GM06990 (cell line): ENCODE measurements around the gene SCN1A.

Experiments
- DNase-seq: peaks from one replicate; pipeline ENCODE4 v3.0.0-alpha.2; 2011; ENCODE audit not compliant: insufficient read length; ENCODE audit errors: extremely low read depth
- H3K27me3 ChIP-seq: replicated peaks from 2 replicates; pipeline ENCODE4 v1.6.0; 2011; ENCODE audit warnings: low read length; ENCODE audit not compliant: control insufficient read depth, insufficient read depth
- H3K36me3 ChIP-seq: 2 replicates; pipeline ENCODE4 v1.5.1; 2011; ENCODE audit warnings: low read length; ENCODE audit not compliant: control insufficient read depth, insufficient read depth
- H3K4me3 ChIP-seq: replicated peaks from 2 replicates; pipeline ENCODE4 v1.5.1; 2011; ENCODE audit warnings: low read depth, mild to moderate bottlenecking, control low read depth, low read length
- TF ChIP-seq, protein P1 (sequence below): IDR thresholded peaks from 2 replicates; pipeline ENCODE4 v1.5.1; 2011; ENCODE audit warnings: low read length, control low read depth, mild to moderate bottlenecking, inconsistent platforms; ENCODE audit not compliant: insufficient read depth, poor library complexity, severe bottlenecking

SCN1A gene

DNA sequence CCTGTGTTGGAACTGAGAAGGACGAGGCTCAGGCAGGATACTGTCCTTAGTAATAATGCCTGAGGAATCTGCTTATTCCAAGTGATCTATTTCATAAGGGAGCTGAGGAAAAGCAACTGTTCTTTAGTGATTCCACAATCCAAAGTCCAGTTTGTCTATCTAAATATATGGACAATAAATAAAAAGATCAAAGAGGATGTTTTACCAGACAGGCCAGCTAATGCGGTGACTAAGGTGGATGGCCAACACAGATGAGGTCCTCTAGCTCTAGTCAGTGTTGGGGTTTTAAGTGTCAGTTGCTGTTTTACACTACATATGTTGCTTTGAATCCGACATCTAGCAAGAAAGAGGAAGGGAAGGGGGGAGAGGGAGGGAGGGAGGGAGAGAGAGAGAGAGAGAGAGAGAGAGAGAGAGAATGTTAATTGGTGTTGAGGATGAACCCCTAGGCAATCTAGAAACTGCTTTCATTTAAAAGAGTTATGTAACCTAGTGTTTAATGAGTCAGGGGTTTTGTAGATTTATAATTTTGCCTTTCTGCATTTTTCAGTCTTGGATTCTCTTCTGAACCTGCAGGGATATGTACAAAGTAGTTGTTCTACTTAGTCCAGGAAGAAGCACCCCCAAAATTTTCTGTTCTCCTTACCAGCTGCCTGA is 27.0 kb upstream of the SCN1A start:
- Histone ChIP-seq H3K4me3 (no peak overlapping the region), H3K36me3 (no peaks in the 10 kb centered on the region), H3K27me3 (no peaks in the 10 kb centered on the region)
- TF ChIP-seq, protein P1, sequence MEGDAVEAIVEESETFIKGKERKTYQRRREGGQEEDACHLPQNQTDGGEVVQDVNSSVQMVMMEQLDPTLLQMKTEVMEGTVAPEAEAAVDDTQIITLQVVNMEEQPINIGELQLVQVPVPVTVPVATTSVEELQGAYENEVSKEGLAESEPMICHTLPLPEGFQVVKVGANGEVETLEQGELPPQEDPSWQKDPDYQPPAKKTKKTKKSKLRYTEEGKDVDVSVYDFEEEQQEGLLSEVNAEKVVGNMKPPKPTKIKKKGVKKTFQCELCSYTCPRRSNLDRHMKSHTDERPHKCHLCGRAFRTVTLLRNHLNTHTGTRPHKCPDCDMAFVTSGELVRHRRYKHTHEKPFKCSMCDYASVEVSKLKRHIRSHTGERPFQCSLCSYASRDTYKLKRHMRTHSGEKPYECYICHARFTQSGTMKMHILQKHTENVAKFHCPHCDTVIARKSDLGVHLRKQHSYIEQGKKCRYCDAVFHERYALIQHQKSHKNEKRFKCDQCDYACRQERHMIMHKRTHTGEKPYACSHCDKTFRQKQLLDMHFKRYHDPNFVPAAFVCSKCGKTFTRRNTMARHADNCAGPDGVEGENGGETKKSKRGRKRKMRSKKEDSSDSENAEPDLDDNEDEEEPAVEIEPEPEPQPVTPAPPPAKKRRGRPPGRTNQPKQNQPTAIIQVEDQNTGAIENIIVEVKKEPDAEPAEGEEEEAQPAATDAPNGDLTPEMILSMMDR: no peak
- DNase-seq: no peak

DNA sequence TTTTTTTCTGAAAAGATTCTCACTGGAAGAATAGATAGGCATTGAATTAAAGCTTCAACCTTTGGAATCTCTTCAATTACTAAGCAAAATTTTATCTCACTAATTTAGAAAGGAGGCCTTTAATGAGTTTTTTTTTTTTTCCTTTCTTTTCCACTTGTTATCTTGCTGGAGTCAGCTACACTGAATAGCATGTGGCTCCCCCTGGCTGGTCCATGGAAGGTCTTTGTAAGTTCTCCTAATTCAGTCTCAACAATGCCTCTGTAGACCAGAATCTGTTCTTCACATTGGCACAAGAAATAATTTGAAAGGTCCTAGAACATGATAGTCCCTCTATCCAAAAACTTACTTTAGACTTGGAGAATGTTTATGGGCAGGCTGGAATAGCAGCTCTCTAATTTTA is 24.2 kb upstream of the SCN1A start:
- DNase-seq: no peak
- TF ChIP-seq, protein P1: no peak
- H3K4me3 ChIP-seq: no peak overlapping the region
- no peaks in the 10 kb centered on the region for H3K36me3 ChIP-seq
- H3K27me3 ChIP-seq: no peaks in the 10 kb centered on the region

DNA sequence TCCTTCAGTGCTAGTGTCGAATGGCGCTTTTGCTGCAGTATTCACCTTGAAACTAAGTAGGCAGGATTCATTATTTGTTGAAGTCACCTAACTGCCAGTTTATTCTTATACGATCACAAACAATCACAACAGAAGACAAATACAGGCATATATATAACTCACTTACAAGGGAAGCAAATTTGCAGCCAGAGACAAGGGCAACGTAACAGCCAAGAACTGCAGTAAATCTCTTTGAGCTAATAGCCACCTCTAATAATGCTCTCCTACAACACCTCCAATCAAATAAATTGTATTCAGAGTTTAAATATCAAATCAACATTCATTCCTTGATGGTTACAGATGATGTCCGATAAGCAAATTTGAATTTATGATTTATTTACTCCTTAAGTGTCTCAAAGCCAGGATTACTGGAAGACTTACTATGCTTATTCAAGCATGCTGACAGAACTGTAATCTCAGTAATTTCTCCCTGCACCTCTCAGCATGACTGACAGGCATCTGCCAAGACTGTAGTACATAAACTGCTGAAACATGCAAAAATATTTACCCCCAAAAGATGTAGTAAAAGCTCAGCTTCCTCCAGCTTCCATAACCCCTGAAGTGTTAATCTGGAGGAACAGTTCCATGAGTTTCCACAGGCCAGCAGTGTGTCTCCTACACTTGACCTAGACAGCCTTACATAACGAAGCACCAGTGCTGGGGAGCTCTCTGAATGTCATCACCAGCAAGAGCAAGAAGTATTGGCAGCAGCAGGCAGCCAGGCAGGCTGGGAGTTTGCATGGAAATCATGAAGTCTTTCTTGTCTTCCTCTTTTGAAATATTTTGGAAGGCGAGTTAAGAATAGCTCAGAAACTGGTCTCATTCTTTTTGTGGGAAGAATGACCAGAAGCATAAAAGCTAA is 20.9 kb upstream of the SCN1A start:
- TF ChIP-seq, protein P1: no peak
- Histone ChIP-seq H3K4me3 (no peak overlapping the region), H3K27me3 (no peaks in the 10 kb centered on the region), H3K36me3 (no peaks in the 10 kb centered on the region)
- no peak for DNase-seq

DNA sequence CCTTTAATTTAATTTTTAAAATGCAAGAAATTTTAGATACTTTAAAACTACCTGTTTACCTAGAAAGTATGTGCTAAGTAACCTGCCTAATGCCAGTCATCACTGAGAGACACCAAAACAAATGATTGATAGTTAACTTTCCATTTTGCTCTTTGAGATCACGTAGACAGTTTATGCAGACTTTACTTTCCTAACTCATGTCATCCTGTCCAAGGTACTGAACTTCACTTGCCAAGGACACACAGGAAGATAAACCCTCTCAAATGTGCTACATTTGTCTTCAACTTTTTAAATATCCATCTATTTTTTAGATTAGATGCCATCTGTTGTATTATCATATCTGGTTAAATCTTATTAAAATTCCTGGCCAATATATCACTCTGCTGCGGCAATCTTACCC is 20.1 kb upstream of the SCN1A start:
- H3K36me3 ChIP-seq: no peaks in the 10 kb centered on the region
- TF ChIP-seq, protein P1: no peak
- DNase-seq: no peak
- no peaks in the 10 kb centered on the region for H3K27me3 ChIP-seq
- H3K4me3 ChIP-seq: no peak overlapping the region

DNA sequence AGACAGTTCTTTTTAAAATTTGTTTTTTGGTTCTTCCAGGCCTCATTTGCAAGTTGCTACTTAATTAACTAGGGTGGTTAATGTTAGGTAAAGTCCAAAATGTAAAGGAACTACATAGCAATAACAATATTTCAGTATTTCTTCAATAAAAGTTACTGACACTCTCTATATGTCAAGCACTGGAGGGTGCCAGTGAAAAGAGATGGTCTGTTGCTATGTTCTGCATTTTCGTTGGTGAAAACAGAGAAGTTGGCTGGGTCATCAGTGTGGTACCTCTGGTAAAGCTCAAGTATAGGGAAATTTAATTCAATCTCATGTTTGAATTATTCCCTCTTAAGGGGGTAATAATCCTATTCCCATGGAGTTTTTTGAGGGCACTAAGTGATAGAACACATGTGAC is 16.3 kb upstream of the SCN1A start:
- no peak for DNase-seq
- H3K4me3 ChIP-seq: no peak overlapping the region
- no peaks in the 10 kb centered on the region for H3K27me3 ChIP-seq
- H3K36me3 ChIP-seq: no peaks in the 10 kb centered on the region
- TF ChIP-seq, protein P1: no peak
